ENCODE results near the gene MTAP. TPM values are rescaled to one million over a fixed set of nuclear protein-coding genes. Genes with fewer than 3 reads are reported as not detected.

Gene MTAP
- total RNA-seq, 4 donors from 2014 or later = 4.5 to 15.1 (median 13.6) TPM

DNA sequence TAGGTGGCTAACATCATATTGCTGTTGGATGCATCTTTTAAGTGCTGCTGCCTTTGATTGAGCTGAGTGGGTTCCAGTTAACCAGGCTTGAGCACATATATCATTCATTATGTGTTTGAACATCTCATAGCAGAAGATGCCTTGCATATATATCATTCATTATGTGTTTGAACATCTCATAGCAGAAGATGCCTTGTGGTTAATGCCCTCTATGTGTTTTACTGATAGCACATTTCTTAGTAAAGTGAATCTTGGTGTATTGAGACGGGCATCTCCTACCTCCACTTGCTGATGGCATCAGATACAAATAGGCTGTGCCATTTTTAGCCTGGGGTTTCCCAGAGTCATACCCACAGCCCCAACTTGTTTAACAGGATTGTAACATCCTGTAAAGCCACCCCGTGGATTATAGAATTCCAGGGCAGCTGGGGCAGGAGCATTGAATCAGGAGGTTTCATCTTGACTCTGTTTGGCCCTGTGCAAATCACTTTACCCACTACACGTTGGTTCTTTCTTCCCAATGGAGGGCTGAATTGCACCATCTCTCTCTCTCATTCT, 26.5 kb downstream of the MTAP start:
- Histone ChIP-seq H3K36me3 (peaks cover 0 to 5% (median 0%) of the 10 kb centered on the region in 4 donors), H3K27ac (no peak overlapping the region), H3K9me3 (no peaks in the 10 kb centered on the region), H3K27me3 (no peaks in the 10 kb centered on the region), H3K4me3 (no peak overlapping the region), H3K4me1 (peaks cover 0 to 13% (median 4%) of the 10 kb centered on the region in 4 donors)
- TF ChIP-seq POLR2A (IDR thresholded peaks at IDR 0.05) = no peak
- TF ChIP-seq EP300 (IDR thresholded peaks at IDR 0.05; ENCODE audit: low read depth) = no peak
- TF ChIP-seq POLR2AphosphoS5 (IDR thresholded peaks at IDR 0.05) = no peak
- TF ChIP-seq, protein P1, sequence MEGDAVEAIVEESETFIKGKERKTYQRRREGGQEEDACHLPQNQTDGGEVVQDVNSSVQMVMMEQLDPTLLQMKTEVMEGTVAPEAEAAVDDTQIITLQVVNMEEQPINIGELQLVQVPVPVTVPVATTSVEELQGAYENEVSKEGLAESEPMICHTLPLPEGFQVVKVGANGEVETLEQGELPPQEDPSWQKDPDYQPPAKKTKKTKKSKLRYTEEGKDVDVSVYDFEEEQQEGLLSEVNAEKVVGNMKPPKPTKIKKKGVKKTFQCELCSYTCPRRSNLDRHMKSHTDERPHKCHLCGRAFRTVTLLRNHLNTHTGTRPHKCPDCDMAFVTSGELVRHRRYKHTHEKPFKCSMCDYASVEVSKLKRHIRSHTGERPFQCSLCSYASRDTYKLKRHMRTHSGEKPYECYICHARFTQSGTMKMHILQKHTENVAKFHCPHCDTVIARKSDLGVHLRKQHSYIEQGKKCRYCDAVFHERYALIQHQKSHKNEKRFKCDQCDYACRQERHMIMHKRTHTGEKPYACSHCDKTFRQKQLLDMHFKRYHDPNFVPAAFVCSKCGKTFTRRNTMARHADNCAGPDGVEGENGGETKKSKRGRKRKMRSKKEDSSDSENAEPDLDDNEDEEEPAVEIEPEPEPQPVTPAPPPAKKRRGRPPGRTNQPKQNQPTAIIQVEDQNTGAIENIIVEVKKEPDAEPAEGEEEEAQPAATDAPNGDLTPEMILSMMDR (IDR thresholded peaks at IDR 0.05) = no peak
- intact Hi-C loops (cut with DNase I; ENCODE audit: low total_unique reads) (loop anchor here (5.0 kb wide), 1 partner anchor 813 kb away; no protein-coding TSS in a partner anchor), in situ Hi-C loops (cut with MboI; ENCODE audit: low pct_ligation_motif_present in 1 of 4, low pct_unique_long_range_greater_than_20kb in 1 of 4, low sequenced_read_pairs in 3 of 4) (no loop called here)
- 80 to 84% methylated on average over 1 to 3 of the region's 3 CpGs for WGBS, 2 donors (ENCODE audit: low coverage in 1 of 2)
- DNase-seq = no peak

- in situ Hi-C loops (cut with MboI; ENCODE audit: low pct_ligation_motif_present in 1 of 4, low pct_unique_long_range_greater_than_20kb in 1 of 4, low sequenced_read_pairs in 3 of 4) = no loop called here
- Histone ChIP-seq H3K4me3 (no peak overlapping the region), H3K4me1 (peaks cover 0 to 13% (median 4%) of the 10 kb centered on the region in 4 donors), H3K9me3 (no peaks in the 10 kb centered on the region), H3K27me3 (no peaks in the 10 kb centered on the region), H3K27ac (no peak overlapping the region), H3K36me3 (peaks cover 0 to 4% (median 0%) of the 10 kb centered on the region in 4 donors)
- 92 to 95% methylated on average over 3 of the region's 3 CpGs for whole genome bisulfite sequencing, 2 donors (ENCODE audit: low coverage in 1 of 2)
- TF ChIP-seq POLR2AphosphoS5 (IDR thresholded peaks at IDR 0.05) = no peak
- no peak for TF ChIP-seq POLR2A (IDR thresholded peaks at IDR 0.05)
- no peak for TF ChIP-seq EP300 (IDR thresholded peaks at IDR 0.05; ENCODE audit: low read depth)
- TF ChIP-seq, protein P1 (IDR thresholded peaks at IDR 0.05) = no peak
- DNase-seq = no peak
- intact Hi-C loops (cut with DNase I; ENCODE audit: low total_unique reads) = no loop called here
Measured at GRCh38 chr9:21830589-21830988, 28.2 kb downstream of the MTAP start.

- Histone ChIP-seq H3K4me3 (no peak overlapping the region), H3K9me3 (no peaks in the 10 kb centered on the region), H3K27ac (peak overlapping the region in 2 of 4 donors; percentile 6 to 27), H3K4me1 (peaks cover 0 to 13% (median 4%) of the 10 kb centered on the region in 4 donors), H3K27me3 (no peaks in the 10 kb centered on the region), H3K36me3 (peaks cover 0 to 4% (median 0%) of the 10 kb centered on the region in 4 donors)
- TF ChIP-seq EP300 (IDR thresholded peaks at IDR 0.05; ENCODE audit: low read depth) = no peak
- TF ChIP-seq POLR2AphosphoS5 (IDR thresholded peaks at IDR 0.05) = no peak
- TF ChIP-seq POLR2A (IDR thresholded peaks at IDR 0.05) = no peak
- intact Hi-C loops (cut with DNase I; ENCODE audit: low total_unique reads) = no loop called here
- 36 to 46% methylated on average over 7 to 8 of the region's 8 CpGs for WGBS, 2 donors (ENCODE audit: low coverage in 1 of 2)
- no peak for DNase-seq
- in situ Hi-C loops (cut with MboI; ENCODE audit: low pct_ligation_motif_present in 1 of 4, low pct_unique_long_range_greater_than_20kb in 1 of 4, low sequenced_read_pairs in 3 of 4) = no loop called here
Measured at GRCh38 chr9:21831841-21832509, 29.5 kb downstream of the MTAP start.

GRCh38 chr9:21833090-21833801, 30.8 kb downstream of the MTAP start:
- whole genome bisulfite sequencing, 2 donors (ENCODE audit: low coverage in 1 of 2) = 68 to 90% methylated on average over 7 to 8 of the region's 8 CpGs
- H3K27me3 ChIP-seq = no peaks in the 10 kb centered on the region
- H3K4me3 ChIP-seq = no peak overlapping the region
- intact Hi-C loops (cut with DNase I; ENCODE audit: low total_unique reads) = no loop called here
- no peaks in the 10 kb centered on the region for H3K9me3 ChIP-seq
- H3K4me1 ChIP-seq = peaks cover 0 to 13% (median 4%) of the 10 kb centered on the region in 4 donors
- TF ChIP-seq, protein P1 (IDR thresholded peaks at IDR 0.05) = no peak
- no peak for TF ChIP-seq POLR2A (IDR thresholded peaks at IDR 0.05)
- in situ Hi-C loops (cut with MboI; ENCODE audit: low pct_ligation_motif_present in 1 of 4, low pct_unique_long_range_greater_than_20kb in 1 of 4, low sequenced_read_pairs in 3 of 4) = no loop called here
- DNase-seq = no peak
- no peak overlapping the region for H3K27ac ChIP-seq
- H3K36me3 ChIP-seq = peaks cover 0 to 4% (median 1%) of the 10 kb centered on the region in 4 donors

All from transverse colon (tissue), 4 donors.